CD4-positive, CD25-positive, alpha-beta regulatory T cell (primary cell): ENCODE results near the gene CACFD1. TPM values are rescaled to one million over a fixed set of nuclear protein-coding genes. Genes with fewer than 3 reads are reported as not detected.
"Not testable (repeated sequence)": the region's sequence is repeated elsewhere in the genome, so short reads cannot be mapped to it uniquely, and the experiment has no call there.

ENCODE experiments used
- ATAC-seq, 2 donors: fragments of 150-1000 bp; cut with Tn5 transposase; one replicate each; pipeline ENCODE4 v1.10.0; 2021; ENCODE audit warnings: low read depth in 2 of 2, moderate number of reproducible peaks in 2 of 2, moderate library complexity in 1 of 2
- DNase-seq, 3 donors: peaks; one replicate each; pipeline versions ENCODE4 v3.0.0 to v3.0.0-alpha.2; 2012 to 2022; ENCODE audit warnings: mixed read lengths in 1 of 3
- H3K27ac ChIP-seq: one replicate; pipeline ENCODE4 v1.7.0; 2013; ENCODE audit warnings: mild to moderate bottlenecking, low read length; ENCODE audit not compliant: insufficient read depth, poor library complexity, severe bottlenecking
- H3K27me3 ChIP-seq: one replicate; pipeline ENCODE4 v1.7.0; 2013; ENCODE audit warnings: low read length; ENCODE audit not compliant: control insufficient read depth, insufficient read depth
- H3K36me3 ChIP-seq: one replicate; pipeline ENCODE4 v1.7.0; 2013; ENCODE audit warnings: mild to moderate bottlenecking, low read length, moderate library complexity; ENCODE audit not compliant: control insufficient read depth, insufficient read depth
- H3K4me1 ChIP-seq: 2 replicates; pipeline ENCODE4 v1.7.0; 2013; ENCODE audit warnings: mild to moderate bottlenecking, low read length; ENCODE audit not compliant: insufficient read depth, control insufficient read depth, poor library complexity, severe bottlenecking
- H3K4me3 ChIP-seq: one replicate; pipeline ENCODE4 v1.7.0; 2013; ENCODE audit warnings: low read depth, mild to moderate bottlenecking, low read length, moderate library complexity
- H3K9me3 ChIP-seq, 2 experiments: 1 replicate in 1 of 2; 2 replicates in 1 of 2; pipeline ENCODE4 v1.7.0; 2013; ENCODE audit warnings: low read length in 2 of 2, mild to moderate bottlenecking in 1 of 2, moderate library complexity in 1 of 2; ENCODE audit not compliant: control insufficient read depth in 2 of 2
- H3K27ac Mint-ChIP-seq, 3 donors: one replicate each; pipeline ENCODE4 v1.8.0; 2020 to 2022; ENCODE audit warnings: mild to moderate bottlenecking in 3 of 3, mixed read lengths in 3 of 3, moderate library complexity in 2 of 3
- H3K27me3 Mint-ChIP-seq: one replicate; pipeline ENCODE4 v1.8.0; 2022; ENCODE audit warnings: mild to moderate bottlenecking, mixed read lengths
- H3K36me3 Mint-ChIP-seq: one replicate; pipeline ENCODE4 v1.8.0; 2020; ENCODE audit warnings: mixed read lengths
- H3K4me1 Mint-ChIP-seq, 4 donors: one replicate each; pipeline ENCODE4 v1.8.0; 2020 to 2022; ENCODE audit warnings: mixed read lengths in 4 of 4, mild to moderate bottlenecking in 1 of 4
- H3K4me3 Mint-ChIP-seq, 4 donors: one replicate each; pipeline ENCODE4 v1.8.0; 2020 to 2022; ENCODE audit warnings: mild to moderate bottlenecking in 4 of 4, mixed read lengths in 4 of 4, moderate library complexity in 3 of 4
- H3K9me3 Mint-ChIP-seq, 7 donors: one replicate each; pipeline ENCODE4 v1.8.0; 2020 to 2022; ENCODE audit warnings: mixed read lengths in 7 of 7, mild to moderate bottlenecking in 3 of 7, moderate library complexity in 2 of 7
- polyA plus RNA-seq, 4 donors: library from polyadenylated mRNA; unstranded; fragments of 300-500 nt; fragmentation: Illumina TruSeq; gene quantifications; one replicate each; pipeline ENCODE4 v1.2.3, GENCODE V29; 2021
- total RNA-seq: library from RNA; stranded (reverse); gene quantifications from one replicate; pipeline ENCODE4 v1.2.3, GENCODE V29; 2022

The CACFD1 gene
- total and polyA plus RNA-seq, 5 donors from 2014 or later, result 1.2 to 3.0 (median 1.8) TPM

DNA sequence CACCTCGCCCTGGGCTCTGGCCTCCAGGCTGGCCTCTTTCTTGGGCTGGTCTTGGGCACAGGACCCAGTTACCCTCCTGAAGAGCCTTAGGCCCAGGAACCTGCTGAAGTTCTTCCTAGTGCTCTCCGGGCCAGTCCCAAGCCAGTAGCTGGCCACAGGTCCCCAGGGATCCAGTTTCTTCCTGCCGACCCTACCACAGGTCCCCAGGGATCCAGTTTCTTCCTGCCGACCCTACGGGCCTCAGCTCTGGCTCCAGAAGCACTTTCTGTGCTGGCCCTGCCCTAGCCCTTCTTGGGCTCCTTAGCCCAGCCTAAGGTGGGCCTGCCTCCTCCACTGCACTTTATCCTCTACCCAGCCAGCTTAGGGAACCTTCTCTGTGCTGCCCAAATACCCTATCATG, 18.2 kb upstream of the CACFD1 start:
- H3K27me3 ChIP-seq, result no peaks in the 10 kb centered on the region
- no peak overlapping the region for H3K27ac ChIP-seq
- H3K4me3 ChIP-seq, result no peak overlapping the region
- Mint-ChIP-seq H3K4me3 (no peak overlapping the region), H3K36me3 (no peaks in the 10 kb centered on the region), H3K9me3 (no peaks in the 10 kb centered on the region), H3K27me3 (peaks cover 6% of the 10 kb centered on the region), H3K4me1 (peaks cover 0 to 2% (median 0%) of the 10 kb centered on the region in 4 donors), H3K27ac (peak overlapping the region in 1 of 3 donors; percentile 3)
- ATAC-seq (no peak), DNase-seq (no peak)
- H3K9me3 ChIP-seq, result no peaks in the 10 kb centered on the region
- H3K4me1 ChIP-seq, result no peaks in the 10 kb centered on the region
- H3K36me3 ChIP-seq, result no peaks in the 10 kb centered on the region

DNA sequence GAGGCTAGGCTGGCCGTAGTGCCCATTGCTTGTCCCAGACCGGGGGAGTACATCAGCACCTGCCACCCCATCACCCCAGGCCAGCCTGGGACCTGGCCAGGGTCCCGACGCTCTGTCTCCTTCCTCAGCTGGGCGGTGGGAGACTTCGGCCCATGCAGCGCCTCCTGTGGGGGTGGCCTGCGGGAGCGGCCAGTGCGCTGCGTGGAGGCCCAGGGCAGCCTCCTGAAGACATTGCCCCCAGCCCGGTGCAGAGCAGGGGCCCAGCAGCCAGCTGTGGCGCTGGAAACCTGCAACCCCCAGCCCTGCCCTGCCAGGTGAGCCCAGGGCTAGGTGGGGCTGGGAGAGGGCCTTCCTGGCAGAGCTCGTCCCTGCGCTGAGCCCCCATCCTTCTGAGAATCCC, 16.5 kb upstream of the CACFD1 start:
- Mint-ChIP-seq H3K9me3 (no peaks in the 10 kb centered on the region), H3K27ac (no peak overlapping the region), H3K36me3 (no peaks in the 10 kb centered on the region), H3K27me3 (peaks cover 14% of the 10 kb centered on the region), H3K4me3 (no peak overlapping the region), H3K4me1 (peaks cover 0 to 2% (median 0%) of the 10 kb centered on the region in 4 donors)
- H3K4me1 ChIP-seq, result no peaks in the 10 kb centered on the region
- H3K27me3 ChIP-seq, result no peaks in the 10 kb centered on the region
- DNase-seq, result no peak
- H3K9me3 ChIP-seq, result no peaks in the 10 kb centered on the region
- no peak for ATAC-seq
- H3K36me3 ChIP-seq, result no peaks in the 10 kb centered on the region
- H3K27ac ChIP-seq, result no peak overlapping the region
- H3K4me3 ChIP-seq, result no peak overlapping the region

DNA sequence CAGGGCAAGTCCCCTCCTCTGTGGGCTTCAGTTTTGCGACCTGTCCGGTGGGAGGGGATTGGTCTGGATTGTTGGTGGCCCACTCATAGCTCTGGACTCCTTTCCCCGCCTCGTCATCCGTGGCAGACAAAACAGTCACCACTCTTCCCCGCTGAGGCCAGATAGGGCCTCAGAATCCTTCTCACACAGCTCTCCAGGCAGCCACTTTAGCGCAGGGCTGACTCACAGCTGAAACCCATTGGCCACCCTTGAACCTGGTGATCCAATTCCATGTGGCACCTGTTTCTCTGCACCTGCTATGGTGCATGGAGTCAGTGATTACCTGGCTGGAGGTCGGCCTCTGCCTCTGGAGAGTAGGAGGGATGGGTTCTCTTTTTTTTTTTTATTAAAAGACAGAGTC, 15.8 kb upstream of the CACFD1 start:
- Histone ChIP-seq H3K4me1 (no peaks in the 10 kb centered on the region), H3K36me3 (no peaks in the 10 kb centered on the region), H3K27me3 (no peaks in the 10 kb centered on the region), H3K4me3 (no peak overlapping the region), H3K27ac (no peak overlapping the region), H3K9me3 (no peaks in the 10 kb centered on the region)
- Mint-ChIP-seq H3K27me3 (peaks cover 14% of the 10 kb centered on the region), H3K36me3 (no peaks in the 10 kb centered on the region), H3K27ac (no peak overlapping the region), H3K4me1 (peaks cover 0 to 2% (median 0%) of the 10 kb centered on the region in 4 donors), H3K4me3 (no peak overlapping the region), H3K9me3 (no peaks in the 10 kb centered on the region)
- ATAC-seq (no peak), DNase-seq (no peak)

DNA sequence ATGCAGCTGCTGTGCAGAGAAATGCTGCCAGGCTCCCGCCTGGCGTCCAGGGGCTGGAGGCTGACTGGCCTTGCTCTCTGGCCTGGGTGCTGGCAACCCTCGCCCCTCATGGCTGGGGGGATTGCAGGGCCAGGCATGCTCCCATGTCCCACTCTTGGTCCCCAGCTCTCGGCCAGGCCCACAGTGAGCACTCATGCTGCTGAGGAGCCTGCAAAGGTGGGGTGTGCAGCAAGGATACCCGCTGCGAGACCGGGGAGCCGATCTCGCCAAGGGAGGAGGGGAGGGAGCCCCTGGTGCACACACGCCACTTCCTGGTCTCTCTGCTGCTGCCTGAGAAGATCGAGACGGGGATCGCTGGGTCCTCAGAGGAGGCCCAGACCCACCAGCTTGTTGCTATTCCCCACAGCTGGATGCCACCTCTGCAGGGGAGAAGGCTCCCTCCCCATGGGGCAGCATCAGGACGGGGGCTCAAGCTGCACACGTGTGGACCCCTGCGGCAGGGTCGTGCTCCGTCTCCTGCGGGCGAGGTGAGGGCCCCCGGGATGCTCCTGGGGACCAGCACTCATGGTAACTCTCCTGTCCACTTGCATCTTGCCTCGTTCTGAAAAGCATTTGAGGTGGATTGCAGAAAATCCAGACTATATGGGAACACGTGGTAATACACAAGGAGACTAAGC, 14.3 kb upstream of the CACFD1 start:
- Histone ChIP-seq H3K4me1 (no peaks in the 10 kb centered on the region), H3K27me3 (no peaks in the 10 kb centered on the region), H3K27ac (no peak overlapping the region), H3K9me3 (no peaks in the 10 kb centered on the region), H3K36me3 (no peaks in the 10 kb centered on the region), H3K4me3 (no peak overlapping the region)
- ATAC-seq (no peak), DNase-seq (no peak)
- H3K36me3 Mint-ChIP-seq, result no peaks in the 10 kb centered on the region
- peaks cover 14% of the 10 kb centered on the region for H3K27me3 Mint-ChIP-seq
- H3K9me3 Mint-ChIP-seq, result no peaks in the 10 kb centered on the region
- peaks cover 0 to 2% (median 0%) of the 10 kb centered on the region in 4 donors for H3K4me1 Mint-ChIP-seq
- H3K4me3 Mint-ChIP-seq, result no peak overlapping the region
- H3K27ac Mint-ChIP-seq, result no peak overlapping the region

DNA sequence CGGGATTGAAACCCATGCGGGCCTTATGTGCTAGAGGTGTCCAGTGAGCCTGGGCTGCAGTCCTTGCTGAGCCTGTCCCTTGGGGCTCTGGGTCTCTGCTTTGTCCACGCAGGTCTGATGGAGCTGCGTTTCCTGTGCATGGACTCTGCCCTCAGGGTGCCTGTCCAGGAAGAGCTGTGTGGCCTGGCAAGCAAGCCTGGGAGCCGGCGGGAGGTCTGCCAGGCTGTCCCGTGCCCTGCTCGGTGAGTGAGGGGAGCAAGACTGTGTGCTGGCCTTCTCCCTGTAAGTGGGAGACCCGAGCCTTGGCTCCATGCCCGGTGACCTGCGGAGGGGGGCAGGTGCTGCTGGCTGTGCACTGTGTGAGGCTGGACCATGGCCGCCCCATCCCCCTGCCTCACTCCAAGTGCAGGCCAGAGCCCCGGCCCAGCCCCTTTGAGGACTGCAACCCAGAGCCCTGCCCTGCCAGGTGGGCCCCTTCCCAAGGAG, 11.2 kb upstream of the CACFD1 start:
- H3K27me3 Mint-ChIP-seq, result peaks cover 14% of the 10 kb centered on the region
- H3K4me3 Mint-ChIP-seq, result no peak overlapping the region
- DNase-seq (no peak), ATAC-seq (no peak)
- H3K36me3 Mint-ChIP-seq, result no peaks in the 10 kb centered on the region
- Histone ChIP-seq H3K36me3 (no peaks in the 10 kb centered on the region), H3K4me1 (no peaks in the 10 kb centered on the region), H3K9me3 (no peaks in the 10 kb centered on the region), H3K27ac (no peak overlapping the region), H3K27me3 (no peaks in the 10 kb centered on the region), H3K4me3 (no peak overlapping the region)
- no peak overlapping the region for H3K27ac Mint-ChIP-seq
- no peaks in the 10 kb centered on the region for H3K4me1 Mint-ChIP-seq
- no peaks in the 10 kb centered on the region for H3K9me3 Mint-ChIP-seq

DNA sequence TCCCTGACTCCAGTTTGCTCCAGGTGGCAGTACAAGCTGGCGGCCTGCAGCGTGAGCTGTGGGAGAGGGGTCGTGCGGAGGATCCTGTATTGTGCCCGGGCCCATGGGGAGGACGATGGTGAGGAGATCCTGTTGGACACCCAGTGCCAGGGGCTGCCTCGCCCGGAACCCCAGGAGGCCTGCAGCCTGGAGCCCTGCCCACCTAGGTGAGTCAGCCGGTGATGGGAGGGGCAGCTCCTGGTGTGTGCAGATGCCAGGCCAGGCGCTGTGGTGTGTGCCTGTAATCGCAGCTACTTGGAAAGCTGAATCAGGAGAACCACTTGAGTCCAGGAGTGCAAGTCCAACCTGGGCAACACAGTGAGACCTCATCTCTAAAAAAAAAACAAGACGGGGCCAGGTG, 10.0 kb upstream of the CACFD1 start:
- DNase-seq, result no peak
- no peaks in the 10 kb centered on the region for H3K4me1 ChIP-seq
- no peaks in the 10 kb centered on the region for H3K36me3 Mint-ChIP-seq

DNA sequence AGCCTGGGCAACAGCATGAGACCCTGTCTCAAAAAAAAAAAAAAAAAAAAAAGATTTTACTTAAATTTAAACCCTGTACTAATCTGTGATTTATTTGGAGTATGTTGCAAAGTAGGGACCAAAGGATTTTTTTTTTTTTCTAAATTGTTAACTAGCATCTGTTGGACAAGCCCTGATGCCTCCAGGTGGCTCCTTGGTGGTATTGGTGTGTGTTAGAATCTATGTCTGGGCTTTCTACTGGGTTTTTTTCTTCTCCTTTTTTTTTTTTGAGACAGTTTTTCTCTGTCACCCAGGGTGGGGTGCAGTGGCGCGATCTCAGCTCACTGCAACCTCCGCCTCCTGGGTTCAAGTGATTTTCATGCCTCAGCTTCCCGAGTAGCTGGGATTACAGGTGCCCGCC, 7.9 kb upstream of the CACFD1 start:
- H3K36me3 Mint-ChIP-seq, H3K4me3 ChIP-seq, H3K36me3 ChIP-seq, H3K27ac ChIP-seq, H3K27me3 ChIP-seq, H3K9me3 Mint-ChIP-seq, ATAC-seq, H3K4me1 ChIP-seq, H3K27me3 Mint-ChIP-seq, DNase-seq, H3K4me1 Mint-ChIP-seq, H3K27ac Mint-ChIP-seq, H3K4me3 Mint-ChIP-seq, H3K9me3 ChIP-seq: not testable (repeated sequence)

More for the DNA sequence above, 10.0 kb upstream of the CACFD1 start:
- Histone ChIP-seq H3K36me3 (no peaks in the 10 kb centered on the region), H3K27ac (no peak overlapping the region), H3K9me3 (no peaks in the 10 kb centered on the region), H3K27me3 (no peaks in the 10 kb centered on the region), H3K4me3 (no peak overlapping the region)
- ATAC-seq, result no peak
- H3K4me1 Mint-ChIP-seq, result no peaks in the 10 kb centered on the region
- no peak overlapping the region for H3K27ac Mint-ChIP-seq
- H3K27me3 Mint-ChIP-seq, result peaks cover 14% of the 10 kb centered on the region
- H3K9me3 Mint-ChIP-seq, result no peaks in the 10 kb centered on the region
- no peak overlapping the region for H3K4me3 Mint-ChIP-seq

DNA sequence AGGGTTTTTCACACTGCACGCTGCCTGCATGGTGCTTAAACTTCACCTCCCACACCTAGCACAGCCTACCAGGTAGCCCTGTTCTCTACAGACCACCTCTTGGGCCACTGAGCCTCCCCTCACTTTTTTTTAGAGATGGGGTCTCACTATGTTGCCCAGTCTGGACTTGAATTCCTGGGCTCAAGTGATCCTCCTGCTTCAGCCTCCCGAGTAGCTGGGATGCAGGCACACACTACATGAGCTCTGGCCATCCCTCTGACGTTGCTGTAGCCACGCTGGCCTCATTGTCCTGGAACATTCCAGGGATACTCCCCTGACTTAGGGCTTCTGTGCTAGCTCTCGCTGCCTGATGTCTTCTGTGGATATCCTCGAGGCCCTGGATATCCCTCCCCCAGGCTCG, 7.2 kb upstream of the CACFD1 start:
- Mint-ChIP-seq H3K4me1 (no peaks in the 10 kb centered on the region), H3K27me3 (peaks cover 1% of the 10 kb centered on the region), H3K36me3 (no peaks in the 10 kb centered on the region), H3K9me3 (no peaks in the 10 kb centered on the region), H3K4me3 (no peak overlapping the region), H3K27ac (no peak overlapping the region)
- no peaks in the 10 kb centered on the region for H3K9me3 ChIP-seq
- H3K27me3 ChIP-seq, result no peaks in the 10 kb centered on the region
- H3K36me3 ChIP-seq, result no peaks in the 10 kb centered on the region
- H3K4me3 ChIP-seq, result no peak overlapping the region
- no peaks in the 10 kb centered on the region for H3K4me1 ChIP-seq
- DNase-seq, result no peak
- no peak overlapping the region for H3K27ac ChIP-seq
- no peak for ATAC-seq
